Spleen (tissue), 7 donors: Measurements from ENCODE around the gene KRTAP9-9.

Experiments
- POLR2A ChIP-seq, 3 donors: fragments of 450-650 bp; IDR thresholded peaks; one replicate each; pipeline ENCODE4 v1.5.1; 2017; ENCODE audit warnings: antibody characterized with exemption in 3 of 3, mild to moderate bottlenecking in 1 of 3
- POLR2AphosphoS5 ChIP-seq, 3 donors: sonication (generic); formaldehyde crosslinking; IDR thresholded peaks; one replicate each; pipeline ENCODE4 v1.5.1; 2017; ENCODE audit warnings: antibody characterized with exemption in 3 of 3
- TF ChIP-seq, protein P1 (sequence below), 11 experiments: fragments of 200-600 bp in 7 of 11; fragments of 450-650 bp in 4 of 11; sonication (generic) in 4 of 11; IDR thresholded peaks in 8 of 11; conservative IDR thresholded peaks in 3 of 11; 1 replicate in 7 of 11; 2 replicates in 4 of 11; pipeline versions ENCODE4 v1.4.0 to v1.8.0; 2016 to 2021; ENCODE audit warnings: antibody characterized with exemption in 11 of 11, inconsistent platforms in 4 of 11, mild to moderate bottlenecking in 1 of 11
- donor health status: DM: no; HTN: no; CAD: no; lungs with moderate emphysema.
- donor health status: DM: no; HTN: no; CAD: no.
- donor health status: DM: no; HTN: no; CAD: no.

DNA sequence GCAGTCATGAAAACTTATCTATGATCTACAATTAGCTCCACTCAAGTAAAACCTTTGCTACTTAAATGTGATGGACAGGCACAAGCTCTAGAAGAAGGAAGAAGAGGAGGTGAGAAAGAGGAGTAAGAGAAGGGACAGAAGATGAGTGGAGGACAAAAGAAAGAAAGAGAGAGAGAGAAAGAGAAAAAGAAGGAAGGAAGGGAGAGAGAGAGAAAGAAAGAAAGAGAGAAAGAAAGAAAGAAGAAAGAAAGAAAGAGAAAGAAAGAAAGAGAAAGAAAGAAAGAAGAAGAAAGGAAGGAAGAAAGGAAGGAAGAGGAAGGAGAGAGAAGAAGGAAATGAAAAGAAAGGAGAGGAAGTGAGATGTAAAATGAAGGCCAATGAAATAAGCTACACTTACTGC is 25.1 kb upstream of the KRTAP9-9 start:
- TF ChIP-seq, protein P1, sequence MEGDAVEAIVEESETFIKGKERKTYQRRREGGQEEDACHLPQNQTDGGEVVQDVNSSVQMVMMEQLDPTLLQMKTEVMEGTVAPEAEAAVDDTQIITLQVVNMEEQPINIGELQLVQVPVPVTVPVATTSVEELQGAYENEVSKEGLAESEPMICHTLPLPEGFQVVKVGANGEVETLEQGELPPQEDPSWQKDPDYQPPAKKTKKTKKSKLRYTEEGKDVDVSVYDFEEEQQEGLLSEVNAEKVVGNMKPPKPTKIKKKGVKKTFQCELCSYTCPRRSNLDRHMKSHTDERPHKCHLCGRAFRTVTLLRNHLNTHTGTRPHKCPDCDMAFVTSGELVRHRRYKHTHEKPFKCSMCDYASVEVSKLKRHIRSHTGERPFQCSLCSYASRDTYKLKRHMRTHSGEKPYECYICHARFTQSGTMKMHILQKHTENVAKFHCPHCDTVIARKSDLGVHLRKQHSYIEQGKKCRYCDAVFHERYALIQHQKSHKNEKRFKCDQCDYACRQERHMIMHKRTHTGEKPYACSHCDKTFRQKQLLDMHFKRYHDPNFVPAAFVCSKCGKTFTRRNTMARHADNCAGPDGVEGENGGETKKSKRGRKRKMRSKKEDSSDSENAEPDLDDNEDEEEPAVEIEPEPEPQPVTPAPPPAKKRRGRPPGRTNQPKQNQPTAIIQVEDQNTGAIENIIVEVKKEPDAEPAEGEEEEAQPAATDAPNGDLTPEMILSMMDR (IDR thresholded peaks at IDR 0.05 in 8 of 11, conservative IDR thresholded peaks at IDR 0.05 in 3 of 11): no peak
- TF ChIP-seq POLR2AphosphoS5 (IDR thresholded peaks at IDR 0.05) (no peak), POLR2A (IDR thresholded peaks at IDR 0.05) (no peak)
